Endothelial cell of umbilical vein (primary cell): ENCODE results near the gene HNRNPM. TPM values are rescaled to one million over a fixed set of nuclear protein-coding genes. Genes with fewer than 3 reads are reported as not detected.

Source experiments
- BruUV-seq: library from RNA; stranded (reverse); fragments of 400-500 nt; replicated peaks from 2 replicates; lab custom pipeline; 2021; lab: Mats Ljungman, UMichigan
- CTCF ChIA-PET: fragments of 300-600, 350-600 bp; sonication (Branson Sonifier 250); formaldehyde crosslinking; loops from one replicate; lab custom pipeline; 2021; ENCODE audit warnings: antibody characterized with exemption, inconsistent platforms; lab: Charles Lee
- POLR2A ChIA-PET: fragments of 300-600, 350-600 bp; sonication (Branson Sonifier 250); formaldehyde crosslinking; loops from one replicate; lab custom pipeline; 2021; ENCODE audit warnings: antibody characterized with exemption, inconsistent platforms; lab: Charles Lee
- DNase-seq: peaks from one replicate; pipeline ENCODE4 v3.0.0-alpha.2; 2011; ENCODE audit warnings: low read depth, low spot score
- FAIRE-seq: peaks from 2 replicates; lab custom pipeline; 2011; peaks lifted over from hg19 to GRCh38; lab: Jason Lieb, UNC
- H2AFZ ChIP-seq: 2 replicates; pipeline ENCODE4 v1.6.0; 2012; ENCODE audit warnings: low read depth, low read length, control low read depth, inconsistent platforms
- H3K27ac ChIP-seq: 2 replicates; pipeline ENCODE4 v1.5.1; 2011; ENCODE audit warnings: low read depth, mild to moderate bottlenecking, control low read depth, low read length, moderate library complexity; ENCODE audit not compliant: insufficient read depth
- H3K27me3 ChIP-seq, 2 experiments: 2 replicates each; pipeline versions ENCODE4 v1.6.0 to v1.6.1; 2011; ENCODE audit warnings: low read length in 2 of 2, mixed read lengths in 1 of 2; ENCODE audit not compliant: control insufficient read depth in 2 of 2, insufficient read depth in 2 of 2
- H3K36me3 ChIP-seq, 2 experiments: 2 replicates in 1 of 2; 3 replicates in 1 of 2; pipeline ENCODE4 v1.5.1; 2011; ENCODE audit warnings: low read length in 2 of 2, mild to moderate bottlenecking in 1 of 2, moderate library complexity in 1 of 2; ENCODE audit not compliant: control insufficient read depth in 2 of 2, insufficient read depth in 2 of 2; ENCODE audit errors: extremely low read depth in 1 of 2
- H3K4me1 ChIP-seq: 3 replicates; pipeline ENCODE4 v1.5.1; 2011; ENCODE audit warnings: mild to moderate bottlenecking, low read length; ENCODE audit not compliant: control insufficient read depth, insufficient read depth; ENCODE audit errors: extremely low read depth
- H3K4me2 ChIP-seq: 2 replicates; pipeline ENCODE4 v1.6.1; 2011; ENCODE audit warnings: low read length, control low read depth, mixed read lengths; ENCODE audit not compliant: insufficient read depth
- H3K4me3 ChIP-seq, 3 experiments: fragments of 200-600 bp in 1 of 3; sonication (generic), shearing (Covaris generic) in 1 of 3; replicated peaks in 1 of 3; 2 replicates each; pipeline ENCODE4 v1.5.1; 2011 to 2016; ENCODE audit warnings: control low read depth in 3 of 3, low read length in 3 of 3, mild to moderate bottlenecking in 2 of 3, inconsistent platforms in 1 of 3, low read depth in 1 of 3, moderate library complexity in 1 of 3; ENCODE audit not compliant: insufficient read depth in 1 of 3
- H3K79me2 ChIP-seq: 2 replicates; pipeline ENCODE4 v1.6.0; 2012; ENCODE audit warnings: low read length, inconsistent platforms; ENCODE audit not compliant: control insufficient read depth, insufficient read depth
- H3K9ac ChIP-seq: replicated peaks from 2 replicates; pipeline ENCODE3; 2011; ENCODE audit warnings: low read length, control low read depth; ENCODE audit not compliant: insufficient read depth; ENCODE audit errors: extremely low read depth
- H3K9me1 ChIP-seq: replicated peaks from 3 replicates; pipeline ENCODE4 v1.6.0; 2011; ENCODE audit warnings: mild to moderate bottlenecking, low read length; ENCODE audit not compliant: control insufficient read depth, insufficient read depth; ENCODE audit errors: extremely low read depth
- H3K9me3 ChIP-seq: replicated peaks from 2 replicates; pipeline ENCODE4 v1.5.1; 2012; ENCODE audit warnings: low read length, inconsistent platforms; ENCODE audit not compliant: control insufficient read depth, insufficient read depth
- H4K20me1 ChIP-seq: replicated peaks from 2 replicates; pipeline ENCODE3; 2011; ENCODE audit warnings: mild to moderate bottlenecking, low read length; ENCODE audit not compliant: control insufficient read depth, insufficient read depth; ENCODE audit errors: extremely low read depth
- FOS ChIP-seq: IDR thresholded peaks from 2 replicates; pipeline ENCODE4 v1.6.1; 2011; ENCODE audit warnings: mild to moderate bottlenecking, low read length, moderate library complexity, borderline replicate concordance; ENCODE audit not compliant: insufficient read depth
- MAX ChIP-seq: IDR thresholded peaks from 2 replicates; pipeline ENCODE4 v1.6.1; 2011; ENCODE audit not compliant: insufficient read depth, insufficient read length
- MYC ChIP-seq: IDR thresholded peaks from one replicate; pipeline ENCODE4 v1.6.1; 2011; ENCODE audit warnings: mild to moderate bottlenecking, low read depth, low read length
- POLR2AphosphoS5 ChIP-seq: IDR thresholded peaks from 2 replicates; pipeline ENCODE4 v1.6.1; 2012; ENCODE audit warnings: low read depth, mild to moderate bottlenecking, control low read depth, low read length, moderate library complexity; ENCODE audit not compliant: insufficient read depth
- dilution Hi-C: fragments of 300-500 bp; cut with MboI; formaldehyde crosslinking; loops from one replicate; pipeline ENCODE4 v1.15.0; 2019; ENCODE audit warnings: low sequenced_read_pairs; ENCODE audit not compliant: extremely low pct_ligation_motif_present
- intact Hi-C: fragments of 100-400 bp; cut with micrococcal nuclease; formaldehyde crosslinking; loops from one replicate; pipeline ENCODE4 v1.10.0; 2022
- polyA plus RNA-seq, 4 experiments: library from polyadenylated mRNA; depleted of rRNA in 3 of 4; stranded (reverse) in 3 of 4; unstranded in 1 of 4; fragments of >200 nt; gene quantifications; 2 replicates each; pipeline versions ENCODE4 v1.2.1 to v1.2.3, GENCODE V29; 2011 to 2012; ENCODE audit warnings: missing spikeins in 1 of 4
- total RNA-seq: library from RNA; stranded (reverse); gene quantifications from 2 replicates; pipeline ENCODE4 v1.2.3, GENCODE V29; 2021

The HNRNPM gene
- total and polyA plus RNA-seq, 2 donors (not counting 3 experiments of a cell fraction or from before 2014, with no cell fraction given), result 244 to 301 TPM

- H2AFZ ChIP-seq, result no peak overlapping the region
- FAIRE-seq, result no peak
- H3K27me3 ChIP-seq, result no peaks in the 10 kb centered on the region
- no peaks in the 10 kb centered on the region for H3K9me3 ChIP-seq
- DNase-seq, result no peak
- H3K9ac ChIP-seq, result no peak overlapping the region
- no peak overlapping the region for H3K4me3 ChIP-seq
- POLR2A ChIA-PET, result interaction anchor here (0.6 kb wide), 1 partner anchor 11 kb away, joined by 3 read pairs; no protein-coding TSS in a partner anchor
- H4K20me1 ChIP-seq, result no peaks in the 10 kb centered on the region
- H3K79me2 ChIP-seq, result no peaks in the 10 kb centered on the region
- no TSS peak for BruUV-seq
- CTCF ChIA-PET, result interaction anchor here (0.6 to 3.1 kb wide), 2 partner anchors 8 to 103 kb away, joined by 5 to 12 read pairs; no protein-coding TSS in a partner anchor
- no peak overlapping the region for H3K27ac ChIP-seq
- TF ChIP-seq FOS (no peak), MAX (no peak)
- H3K4me2 ChIP-seq, result no peak overlapping the region
- no peaks in the 10 kb centered on the region for H3K9me1 ChIP-seq
- H3K4me1 ChIP-seq, result no peaks in the 10 kb centered on the region
- dilution Hi-C loops (no loop called here), intact Hi-C loops (no loop called here)
- H3K36me3 ChIP-seq, result no peaks in the 10 kb centered on the region
These were observed 53.5 kb downstream of the HNRNPM start for GRCh38 chr19:8498295-8498694.

GRCh38 chr19:8499048-8499833, 54.5 kb downstream of the HNRNPM start:
- Histone ChIP-seq H2AFZ (no peak overlapping the region), H3K36me3 (no peaks in the 10 kb centered on the region), H4K20me1 (no peaks in the 10 kb centered on the region), H3K9me3 (no peaks in the 10 kb centered on the region), H3K9ac (no peak overlapping the region), H3K9me1 (no peaks in the 10 kb centered on the region), H3K79me2 (no peaks in the 10 kb centered on the region), H3K4me1 (no peaks in the 10 kb centered on the region), H3K4me2 (no peak overlapping the region), H3K27ac (no peak overlapping the region), H3K27me3 (no peaks in the 10 kb centered on the region), H3K4me3 (no peak overlapping the region)
- POLR2A ChIA-PET, result no interaction called here
- no peak for TF ChIP-seq MAX
- no peak for TF ChIP-seq POLR2AphosphoS5
- no peak for TF ChIP-seq MYC
- CTCF ChIA-PET, result interaction anchor here (0.7 kb wide), 1 partner anchor 86 kb away, joined by 3 read pairs; the partner anchor contains the start of gene MARCHF2
- BruUV-seq, result no TSS peak
- DNase-seq (no peak), FAIRE-seq (no peak)
- dilution Hi-C loops, result no loop called here
- intact Hi-C loops, result no loop called here
